GM21367 (cell line): ENCODE measurements around the gene PRKAG1.

ENCODE experiments used
- ATAC-seq: cut with Tn5 transposase; IDR thresholded peaks from one replicate; pipeline ENCODE4 v1.9.1; 2021; ENCODE audit not compliant: unreplicated experiment

PRKAG1 gene

GRCh38 chr12:48986720-48987291 lies 31.8 kb downstream of the PRKAG1 start:
- ATAC-seq, result no peak

GRCh38 chr12:48985901-48986300 lies 32.7 kb downstream of the PRKAG1 start:
- no peak for ATAC-seq

GRCh38 chr12:48985475-48985897 lies 33.1 kb downstream of the PRKAG1 start:
- no peak for ATAC-seq

GRCh38 chr12:48982397-48983080 lies 36.0 kb downstream of the PRKAG1 start:
- ATAC-seq, result no peak

GRCh38 chr12:48981757-48982157 lies 36.8 kb downstream of the PRKAG1 start:
- ATAC-seq, result no peak

- no peak for ATAC-seq
Measured at GRCh38 chr12:48980953-48981756, 37.4 kb downstream of the PRKAG1 start.

GRCh38 chr12:48980389-48980952 lies 38.1 kb downstream of the PRKAG1 start:
- ATAC-seq, result no peak

GRCh38 chr12:48979602-48980388 lies 38.8 kb downstream of the PRKAG1 start:
- no peak for ATAC-seq

- no peak for ATAC-seq
Measured at GRCh38 chr12:48978741-48979601, 39.6 kb downstream of the PRKAG1 start.

GRCh38 chr12:48978291-48978740 lies 40.3 kb downstream of the PRKAG1 start, which contains the start of gene WNT1:
WNT1 (plus strand) TSS chr12:48978322; CDS start chr12:48978651, 329 bp downstream.
- no peak for ATAC-seq

- ATAC-seq, result no peak
Measured at GRCh38 chr12:48977290-48978281, 41.0 kb downstream of the PRKAG1 start.

- no peak for ATAC-seq
Measured at GRCh38 chr12:48973941-48974673, 44.5 kb downstream of the PRKAG1 start.

GRCh38 chr12:48973531-48973930 lies 45.0 kb downstream of the PRKAG1 start:
- ATAC-seq, result no peak

GRCh38 chr12:48972952-48973483 lies 45.6 kb downstream of the PRKAG1 start:
- no peak for ATAC-seq

- ATAC-seq, result no peak
Measured at GRCh38 chr12:48972213-48972951, 46.2 kb downstream of the PRKAG1 start.

- ATAC-seq, result no peak
Measured at GRCh38 chr12:48970702-48971334, 47.8 kb downstream of the PRKAG1 start.
